HG02798 (cell line): ENCODE results near the gene JAML.

ENCODE experiments used
- ATAC-seq: cut with Tn5 transposase; IDR thresholded peaks from one replicate; pipeline ENCODE4 v1.9.1; 2021; ENCODE audit warnings: mild to moderate bottlenecking; ENCODE audit not compliant: unreplicated experiment, poor library complexity

JAML gene

DNA sequence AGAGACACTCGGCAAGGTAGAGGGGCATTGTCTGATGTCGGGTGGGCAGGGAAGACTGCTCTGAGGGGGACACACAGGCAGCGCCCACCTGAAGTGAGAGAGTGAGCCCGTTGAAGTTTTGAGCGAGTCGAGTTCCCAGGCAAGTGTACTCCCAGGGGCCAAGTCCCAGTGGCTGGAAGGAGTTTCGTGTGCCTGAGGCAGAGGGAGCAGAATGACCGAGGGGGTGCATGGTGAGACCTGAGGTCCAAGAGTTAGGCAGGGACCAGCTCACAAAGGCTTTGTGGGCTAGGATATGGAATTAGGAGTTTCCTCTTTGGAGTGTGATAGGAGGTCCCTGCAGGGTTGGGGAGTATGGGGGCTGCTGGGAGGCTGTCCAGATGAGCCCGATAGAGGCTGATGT, 54.6 kb downstream of the JAML start:
- no peak for ATAC-seq

DNA sequence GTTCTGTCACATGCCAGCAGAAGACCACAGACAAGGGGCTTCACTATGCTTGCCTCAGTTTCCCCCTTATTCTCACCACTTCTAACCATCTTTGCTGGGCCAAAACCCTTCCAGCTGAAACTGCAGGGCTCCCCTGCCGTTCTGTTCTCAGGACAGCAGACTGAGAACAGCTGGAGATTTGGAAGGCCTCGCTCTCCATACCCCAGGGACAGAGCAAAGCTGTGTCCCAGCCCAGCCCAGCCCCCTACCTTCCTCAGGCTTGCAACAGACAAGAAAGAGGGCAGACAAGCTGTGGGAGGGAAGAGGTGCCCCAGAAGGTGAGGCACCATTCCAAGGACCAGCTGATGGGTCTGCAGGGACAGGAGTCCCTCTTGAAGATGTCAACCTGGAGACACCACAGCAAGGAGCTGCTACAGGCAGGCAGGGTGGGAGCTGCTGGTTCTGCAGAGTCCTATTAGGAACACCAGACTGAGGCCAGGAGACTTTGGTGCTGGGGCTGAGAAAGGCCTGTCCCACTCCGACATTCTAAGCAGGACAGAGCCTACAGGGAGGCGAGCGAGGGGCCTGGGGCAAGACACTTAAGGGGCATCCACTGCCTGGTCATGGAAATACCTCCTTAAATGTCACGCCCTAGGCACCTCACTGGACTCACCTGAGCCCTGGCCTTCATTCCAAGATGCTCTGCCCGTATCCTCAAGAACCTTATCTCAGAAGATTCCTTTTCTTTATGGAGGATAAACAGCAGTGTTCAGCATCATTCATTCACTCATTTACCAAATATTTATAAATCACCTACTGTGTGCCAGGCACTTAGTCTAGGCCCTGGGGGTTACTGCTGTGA, 55.3 kb downstream of the JAML start:
- ATAC-seq: no peak

DNA sequence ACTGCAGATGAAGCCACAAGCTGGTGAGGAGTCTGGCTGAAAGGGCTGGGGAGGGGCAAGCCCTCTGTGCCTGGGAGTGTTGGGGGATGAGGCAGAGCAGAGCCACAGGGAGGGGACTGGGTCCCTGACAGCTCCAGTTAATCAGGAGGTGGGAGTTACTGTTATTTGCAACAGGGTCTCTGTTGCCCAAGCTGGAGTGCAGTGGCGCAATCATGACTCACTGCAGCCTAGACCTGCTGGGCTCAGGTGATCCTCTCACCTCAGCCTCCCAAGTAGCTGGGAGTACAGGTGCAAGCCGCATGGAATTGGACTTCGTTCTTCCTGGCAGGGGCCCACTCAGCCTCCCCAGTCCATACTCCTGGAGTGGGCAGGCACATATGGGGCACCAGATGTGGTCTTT, 56.1 kb downstream of the JAML start:
- no peak for ATAC-seq

GRCh38 chr11:118168316-118168715, 56.5 kb downstream of the JAML start:
- ATAC-seq: no peak

- ATAC-seq: no peak
Observed at GRCh38 chr11:118167906-118168305, 56.9 kb downstream of the JAML start.

GRCh38 chr11:118167253-118167652, 57.6 kb downstream of the JAML start:
- ATAC-seq: no peak

- ATAC-seq: no peak
Observed at GRCh38 chr11:118166641-118167040, 58.2 kb downstream of the JAML start.

GRCh38 chr11:118164885-118165284, 59.9 kb downstream of the JAML start:
- no peak for ATAC-seq

DNA sequence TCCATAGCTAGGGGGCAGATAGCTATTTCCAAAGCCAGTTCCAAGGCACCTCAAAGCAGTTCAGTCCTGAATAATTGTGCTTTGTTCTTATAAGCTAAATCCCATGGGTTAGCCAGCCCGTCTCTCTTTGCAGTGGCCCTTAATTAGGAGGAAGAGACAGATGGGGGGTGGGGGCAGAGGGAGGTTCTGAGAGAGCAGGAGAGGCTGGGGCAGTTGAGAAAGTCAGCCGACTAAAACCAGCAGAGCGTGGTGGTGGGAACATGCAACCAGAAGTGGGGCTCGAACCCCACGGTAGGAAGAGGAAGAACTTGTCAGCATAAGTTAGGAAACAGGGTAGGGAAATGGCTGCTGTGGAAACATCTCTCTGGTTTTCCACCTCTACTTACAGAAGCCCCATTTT, 61.3 kb downstream of the JAML start:
- ATAC-seq: no peak

DNA sequence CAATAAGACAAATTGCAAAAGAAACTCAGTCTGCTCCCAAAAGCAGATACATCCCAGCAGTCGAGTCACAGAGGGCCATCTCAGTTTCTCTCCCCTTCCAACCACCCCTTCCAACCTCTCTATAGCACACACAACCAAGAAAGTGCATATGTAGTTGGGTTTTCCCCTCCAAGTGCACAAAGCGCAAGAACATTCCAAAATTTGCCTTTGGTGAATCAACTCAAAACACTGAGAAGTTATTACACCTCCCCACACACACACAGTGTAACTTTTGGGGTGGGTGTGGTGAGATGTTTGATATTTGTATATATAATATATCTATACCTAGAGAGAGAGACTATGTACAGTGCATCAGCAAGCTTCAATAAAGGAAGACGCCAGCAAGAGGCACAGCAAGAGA, 62.0 kb downstream of the JAML start:
- ATAC-seq: no peak

- ATAC-seq: no peak
Observed at GRCh38 chr11:118161786-118162185, 63.0 kb downstream of the JAML start.

DNA sequence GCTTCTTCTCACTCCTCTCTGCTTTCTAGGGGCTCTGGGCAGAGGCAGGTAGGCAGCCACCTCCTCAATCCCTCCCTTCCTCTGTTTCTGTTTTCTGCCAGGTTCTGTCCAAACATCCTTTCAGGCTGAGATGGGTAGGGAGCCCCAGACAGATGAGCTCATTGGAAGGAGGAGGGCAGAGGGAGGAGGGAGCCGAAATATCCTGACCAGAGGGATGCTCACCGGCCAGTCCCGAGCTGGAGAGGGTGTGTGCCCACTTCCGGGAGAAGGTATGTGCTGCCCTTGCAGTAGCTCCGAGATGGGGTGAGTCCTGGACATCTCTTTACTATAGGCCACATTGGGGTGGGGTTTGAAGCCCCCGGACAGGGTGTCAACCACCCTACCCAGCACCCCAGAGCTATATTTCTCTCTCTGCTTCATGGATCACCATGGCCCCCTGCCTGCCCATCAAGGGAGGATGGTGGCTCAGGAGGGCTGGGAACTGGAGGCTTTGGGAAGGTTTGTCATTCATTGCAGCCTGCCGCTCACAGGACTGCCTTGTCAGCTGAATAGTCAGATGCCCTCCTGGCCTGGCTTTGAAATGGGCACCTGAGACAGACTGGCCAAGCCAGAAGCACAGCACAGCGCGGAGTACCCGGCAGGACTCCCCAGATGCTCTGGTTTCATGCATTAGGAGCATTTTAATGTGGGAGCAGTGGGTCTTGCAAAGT, 67.5 kb downstream of the JAML start:
- ATAC-seq: no peak

DNA sequence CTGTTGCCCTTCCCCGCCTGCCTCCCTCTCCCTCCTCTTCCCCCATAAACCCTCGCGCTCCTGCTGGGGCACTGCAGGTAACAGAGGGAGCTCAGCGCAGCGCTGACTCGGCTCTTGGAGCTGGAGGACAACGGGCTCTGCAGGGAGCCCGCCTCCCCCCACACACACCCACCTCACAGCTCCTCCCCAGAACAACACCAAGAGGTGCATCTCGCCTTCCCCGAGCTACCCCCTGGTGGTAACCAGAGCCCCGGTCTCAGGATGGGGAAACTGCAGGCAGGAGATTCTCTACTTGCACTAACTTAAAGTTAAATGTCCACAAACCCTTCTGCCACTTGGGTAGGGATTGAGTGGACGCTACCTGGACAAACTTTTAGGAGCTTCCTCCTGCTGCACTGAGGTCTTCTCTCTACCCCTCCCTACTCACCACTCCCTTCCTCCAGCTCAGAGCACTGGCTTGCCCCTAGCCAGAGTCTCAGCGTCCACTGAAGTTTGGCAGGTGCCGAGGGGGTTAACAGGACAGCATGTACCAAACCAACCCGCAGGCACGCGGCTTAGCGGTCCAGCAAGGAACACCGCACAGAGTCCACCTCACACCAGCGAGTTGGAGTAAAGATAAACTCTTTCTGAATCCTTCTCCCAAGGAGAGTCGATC, 68.2 kb downstream of the JAML start:
- ATAC-seq: no peak

DNA sequence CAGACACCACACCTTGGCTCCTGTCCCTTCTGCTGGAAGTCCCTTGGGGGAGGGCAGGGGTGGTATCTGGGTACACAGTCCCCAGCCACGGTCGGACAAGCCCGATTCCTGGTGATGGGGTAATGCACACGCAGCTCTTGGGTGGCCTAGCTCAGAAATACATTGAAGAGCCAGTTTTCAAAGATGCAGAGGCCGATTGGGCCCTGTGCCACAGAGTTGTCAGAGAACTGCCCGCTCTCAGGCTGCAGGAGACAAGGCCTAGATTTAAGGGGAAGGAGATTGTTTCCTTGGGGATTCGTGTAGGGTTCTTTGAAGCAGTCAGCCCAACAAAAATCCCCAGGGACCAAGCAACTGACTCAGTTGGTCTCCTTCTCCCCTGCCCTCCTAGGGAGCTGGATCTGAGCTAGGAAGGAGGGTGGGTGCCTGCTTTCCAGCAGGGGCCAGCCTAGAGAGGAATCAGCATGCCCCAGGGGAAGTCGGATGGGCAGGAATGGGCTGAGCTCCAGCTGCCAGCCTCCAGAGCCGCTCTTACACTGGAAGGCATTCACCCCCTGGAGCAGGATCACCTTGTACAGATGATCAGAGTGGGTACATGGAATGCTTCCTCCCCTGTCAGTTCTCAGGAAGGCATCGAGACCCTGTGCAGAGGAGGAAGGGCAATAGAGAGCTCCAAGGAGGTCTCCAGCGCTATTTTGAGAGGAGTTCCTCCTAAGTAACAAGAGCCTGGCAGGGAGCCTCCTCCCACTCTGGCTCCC, 68.9 kb downstream of the JAML start:
- ATAC-seq: no peak

- no peak for ATAC-seq
Observed at GRCh38 chr11:118154641-118155040, 70.2 kb downstream of the JAML start.

- no peak for ATAC-seq
Observed at GRCh38 chr11:118153976-118154375, 70.8 kb downstream of the JAML start.

DNA sequence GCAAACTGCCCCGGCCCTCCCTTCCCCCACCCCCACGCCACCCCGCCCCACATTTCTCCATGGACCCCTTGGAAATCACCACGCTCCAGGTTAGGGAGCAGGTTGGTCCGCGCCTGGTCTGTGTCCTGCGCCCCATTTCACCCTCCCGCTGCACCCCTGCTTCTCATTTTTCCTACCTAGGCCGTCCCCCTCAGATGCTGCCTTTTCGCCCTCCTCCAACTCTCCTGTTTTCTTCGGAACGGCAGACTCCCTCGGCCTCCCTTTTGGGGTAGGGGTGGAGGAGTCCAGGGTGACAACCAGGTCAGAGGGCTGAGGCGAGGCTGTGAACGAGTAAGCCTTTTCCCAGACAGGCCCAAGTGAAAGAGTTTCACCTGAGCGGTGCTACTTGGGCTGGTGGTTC, 71.3 kb downstream of the JAML start:
- ATAC-seq: no peak

DNA sequence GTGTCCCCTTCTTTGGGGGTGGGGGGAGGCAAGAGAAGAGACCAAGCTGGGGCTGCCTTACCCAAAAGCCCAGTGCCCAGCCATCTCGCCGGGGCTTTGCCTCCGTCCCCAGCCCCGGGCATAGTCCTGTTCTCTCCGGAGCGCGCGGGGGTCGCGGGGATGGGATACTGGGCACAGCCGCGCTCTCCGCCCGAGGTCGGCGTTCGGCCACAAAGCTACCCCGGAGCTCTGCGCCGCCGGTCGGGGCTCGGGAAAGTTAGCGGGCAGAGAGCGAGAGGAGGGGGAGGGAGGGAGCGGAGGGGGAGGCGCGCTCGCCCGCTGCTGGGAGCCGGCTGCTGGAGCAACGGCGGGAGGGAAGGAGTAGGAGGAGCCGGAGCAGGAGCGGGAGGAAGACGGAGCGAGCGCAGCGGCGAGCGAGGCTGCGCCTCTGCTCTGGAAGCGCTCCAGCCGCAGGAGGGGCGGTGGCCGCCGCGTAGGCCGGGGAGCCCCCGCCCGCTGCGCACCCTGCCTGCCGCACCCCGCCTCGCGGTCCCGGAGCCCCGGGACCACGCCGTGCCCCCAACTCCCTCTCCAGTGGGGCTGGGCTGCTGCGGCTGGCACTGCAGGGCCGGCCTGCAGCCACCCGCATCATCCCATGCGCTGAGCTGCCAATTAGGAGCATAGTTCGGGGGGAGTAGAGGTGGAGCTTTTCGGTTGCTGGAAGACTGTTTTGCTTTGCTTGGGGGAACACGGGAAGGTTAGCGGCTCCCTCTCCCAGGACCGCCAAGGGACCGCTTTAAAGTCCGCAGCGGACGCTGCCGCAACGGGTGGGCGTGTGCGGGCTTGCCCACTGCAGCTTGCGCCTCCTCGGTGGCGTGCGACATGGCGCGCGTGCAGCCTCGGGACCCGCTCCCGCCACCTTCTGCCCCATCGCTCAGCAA, 72.0 kb downstream of the JAML start, which contains the start of gene SCN4B:
Gene SCN4B (minus strand): TSS at position 272 of the 920 bp plus-strand sequence. CDS start 150 bp downstream, at position 122.
- no peak for ATAC-seq

- ATAC-seq: no peak
Observed at GRCh38 chr11:118152020-118152551, 72.7 kb downstream of the JAML start.
